HepG2 (cell line): ENCODE measurements around the gene PPIL6. TPM values are rescaled to one million over a fixed set of nuclear protein-coding genes. Genes with fewer than 3 reads are reported as not detected.

Experiments
- ATAC-seq: fragments of 200-7000 bp; cut with Tn5 transposase; 3 replicates; pipeline ENCODE4 v1.9.1; 2020; ENCODE audit warnings: mild to moderate bottlenecking, moderate library complexity
- BruUV-seq: library from RNA; stranded (reverse); fragments of 400-500 nt; replicated peaks from 2 replicates; lab custom pipeline; 2021; lab: Mats Ljungman, UMichigan
- CTCF ChIA-PET: fragments of 300-600 bp; formaldehyde crosslinking; extraction: SDS; loops from one replicate; lab custom pipeline; 2021; ENCODE audit warnings: low total read pairs, inconsistent platforms, low intra/inter-chr PET ratio; lab: Yijun Ruan, JAX
- POLR2A ChIA-PET: fragments of 350-600 bp; sonication (Branson Sonifier 250); formaldehyde crosslinking; loops from one replicate; lab custom pipeline; 2020; ENCODE audit warnings: antibody characterized with exemption, inconsistent platforms; lab: Yijun Ruan, JAX
- DNase-seq: peaks from one replicate; pipeline ENCODE4 v3.0.0-alpha.2; 2015; ENCODE audit warnings: low spot score
- FAIRE-seq: peaks from 3 replicates; lab custom pipeline; 2011; peaks lifted over from hg19 to GRCh38; lab: Jason Lieb, UNC
- H2AFZ ChIP-seq: one replicate; pipeline ENCODE4 v1.6.1; 2011; ENCODE audit warnings: low read length, inconsistent platforms
- H3K27ac ChIP-seq: fragments of 300-600 bp; 3 replicates; pipeline ENCODE4 v1.8.0; 2011; ENCODE audit warnings: mixed run types, mild to moderate bottlenecking, mixed read lengths, low read length, inconsistent platforms; ENCODE audit not compliant: insufficient read depth; ENCODE audit errors: extremely low read length
- H3K27me3 ChIP-seq, 2 experiments: fragments of 200-600 bp in 1 of 2; 2 replicates in 1 of 2; 3 replicates in 1 of 2; pipeline versions ENCODE4 v1.6.0 to v1.8.0; 2011; ENCODE audit warnings: low read length in 2 of 2, mild to moderate bottlenecking in 2 of 2, moderate library complexity in 2 of 2, inconsistent platforms in 1 of 2; ENCODE audit not compliant: insufficient read depth in 2 of 2, control insufficient read depth in 1 of 2
- H3K36me3 ChIP-seq, 2 experiments: fragments of 200-600 bp in 1 of 2; replicated peaks in 1 of 2; 2 replicates in 1 of 2; 3 replicates in 1 of 2; pipeline versions ENCODE4 v1.5.1 to v1.8.0; 2011; ENCODE audit warnings: low read length in 2 of 2, inconsistent platforms in 1 of 2; ENCODE audit not compliant: insufficient read depth in 2 of 2, control insufficient read depth in 1 of 2
- H3K4me1 ChIP-seq: 2 replicates; pipeline ENCODE4 v1.5.1; 2012; ENCODE audit warnings: low read length, inconsistent platforms; ENCODE audit not compliant: insufficient read depth
- H3K4me2 ChIP-seq: 2 replicates; pipeline ENCODE4 v1.6.0; 2011; ENCODE audit warnings: low read depth, low read length, inconsistent platforms
- H3K4me3 ChIP-seq, 3 experiments: fragments of 200-600 bp in 1 of 3; sonication (generic), shearing (Covaris generic) in 1 of 3; replicated peaks in 1 of 3; 2 replicates each; pipeline ENCODE4 v1.5.1; 2011 to 2016; ENCODE audit warnings: low read length in 3 of 3, inconsistent platforms in 2 of 3, low read depth in 2 of 3, mild to moderate bottlenecking in 2 of 3, control low read depth in 1 of 3, mixed read lengths in 1 of 3; ENCODE audit not compliant: insufficient read depth in 1 of 3
- H3K79me2 ChIP-seq: one replicate; pipeline ENCODE4 v1.6.1; 2011; ENCODE audit warnings: low read length, inconsistent platforms; ENCODE audit not compliant: insufficient read depth
- H3K9ac ChIP-seq: 2 replicates; pipeline ENCODE4 v1.6.0; 2011; ENCODE audit warnings: mild to moderate bottlenecking, low read depth, low read length, inconsistent platforms; ENCODE audit not compliant: insufficient read depth
- H3K9me3 ChIP-seq: 2 replicates; pipeline ENCODE4 v1.5.1; 2012; ENCODE audit warnings: mild to moderate bottlenecking, low read length
- H4K20me1 ChIP-seq: 2 replicates; pipeline ENCODE4 v1.6.0; 2011; ENCODE audit warnings: inconsistent platforms, mild to moderate bottlenecking, low read length, moderate library complexity; ENCODE audit not compliant: insufficient read depth
- AGO1 ChIP-seq: fragments of 200-400 bp; formaldehyde crosslinking; IDR thresholded peaks from 2 replicates; pipeline ENCODE4 v1.6.1; 2017; ENCODE audit warnings: mild to moderate bottlenecking, low read depth, low read length, moderate library complexity; ENCODE audit not compliant: poor library complexity, severe bottlenecking
- ATM ChIP-seq: fragments of 450-650 bp; IDR thresholded peaks from 2 replicates; pipeline ENCODE4 v1.7.1; 2017; ENCODE audit warnings: mild to moderate bottlenecking, borderline replicate concordance
- HNRNPL ChIP-seq: fragments of 200-400 bp; formaldehyde crosslinking; IDR thresholded peaks from 2 replicates; pipeline ENCODE4 v1.6.1; 2017; ENCODE audit warnings: mild to moderate bottlenecking, low read depth, low read length
- MATR3 ChIP-seq: sonication (generic); formaldehyde crosslinking; IDR thresholded peaks from 2 replicates; pipeline ENCODE4 v1.4.0; 2020; ENCODE audit warnings: missing genetic modification reagents
- ZNF75D ChIP-seq: sonication (generic); formaldehyde crosslinking; IDR thresholded peaks from 2 replicates; pipeline ENCODE4 v1.8.1; 2023; ENCODE audit warnings: missing genetic modification reagents, mild to moderate bottlenecking, borderline replicate concordance
- WGBS: methylation state at CpG from one replicate; pipeline ENCODE4 v1.1.6; 2017; ENCODE audit warnings: low lambda C conversion rate; 5-methylcytosine and 5-hydroxymethylcytosine counted together
- in situ Hi-C: cut with HindIII; loops from 2 replicates; pipeline ENCODE4 v1.10.0; 2017; ENCODE audit warnings: low pct_unique_long_range_greater_than_20kb; ENCODE audit not compliant: extremely low pct_ligation_motif_present
- intact Hi-C: fragments of 100-400 bp; cut with micrococcal nuclease; formaldehyde crosslinking; loops from one replicate; pipeline ENCODE4 v1.10.0; 2022; ENCODE audit not compliant: unreplicated experiment
- polyA plus RNA-seq, 8 experiments: library from polyadenylated mRNA; depleted of rRNA in 3 of 8; stranded (reverse) in 7 of 8; unstranded in 1 of 8; fragments of >200 nt; fragmentation: Illumina TruSeq in 4 of 8; extraction: Trizol in 4 of 8; gene quantifications; 2 replicates each; pipeline versions ENCODE4 v1.2.1 to v1.2.3, GENCODE V29; 2011 to 2016; ENCODE audit warnings: low read depth in 4 of 8, missing spikeins in 1 of 8, mixed read lengths in 1 of 8; ENCODE audit not compliant: insufficient read depth in 1 of 8
- total RNA-seq, 5 experiments: library from RNA; depleted of rRNA; stranded (reverse); fragments of >200 nt; fragmentation: Illumina TruSeq; extraction: Trizol; gene quantifications; 2 replicates each; pipeline ENCODE4 v1.2.3, GENCODE V29; 2016; ENCODE audit warnings: low read depth in 1 of 5

Gene PPIL6
- total and polyA plus RNA-seq, 2 of the 13 experiments (the other 11 are each of a cell fraction or from before 2014, with no cell fraction given): 0.22 to 0.46 TPM

- H3K9ac ChIP-seq: no peak overlapping the region
- no peak for DNase-seq
- no peaks in the 10 kb centered on the region for H3K27me3 ChIP-seq
- H3K4me3 ChIP-seq: no peak overlapping the region
- ChIA-PET CTCF (no interaction called here), POLR2A (interaction anchor here (1.0 kb wide), 1 partner anchor 9 kb away, joined by 3 read pairs; no protein-coding TSS in a partner anchor)
- TF ChIP-seq ZNF75D (no peak), HNRNPL (0 out of 2 replicates have a peak, but pooled peaks have one; percentile 37)
- H3K36me3 ChIP-seq: no peaks in the 10 kb centered on the region; a peak in 2 of 5 replicates
- BruUV-seq: no TSS peak
- no peaks in the 10 kb centered on the region for H4K20me1 ChIP-seq
- H3K27ac ChIP-seq: no peak overlapping the region
- 89% methylated on average over 15 of the region's 16 CpGs for WGBS
- no peak overlapping the region for H2AFZ ChIP-seq
- ATAC-seq: no peak
- no peaks in the 10 kb centered on the region for H3K79me2 ChIP-seq
- intact Hi-C loops: no loop called here
- H3K4me2 ChIP-seq: no peak overlapping the region
- in situ Hi-C loops: no loop called here
- H3K4me1 ChIP-seq: peaks cover 8% of the 10 kb centered on the region; the same call in 1 of the 2 replicates
- no peak for FAIRE-seq
- H3K9me3 ChIP-seq: no peaks in the 10 kb centered on the region
Observed at GRCh38 chr6:109449795-109450673, 9.6 kb upstream of the PPIL6 start.

- ATAC-seq (no peak), FAIRE-seq (no peak), DNase-seq (no peak)
- intact Hi-C loops: no loop called here
- no peak overlapping the region for H2AFZ ChIP-seq
- H3K9me3 ChIP-seq: no peaks in the 10 kb centered on the region
- no peak overlapping the region for H3K27ac ChIP-seq
- in situ Hi-C loops: no loop called here
- 95% methylated on average over 8 of the region's 19 CpGs for WGBS
- ChIA-PET CTCF (no interaction called here), POLR2A (interaction anchor here (1.3 kb wide), 1 partner anchor 65 kb away, joined by 4 read pairs; no protein-coding TSS in a partner anchor)
- H3K4me2 ChIP-seq: no peak overlapping the region
- BruUV-seq: no TSS peak
- H3K36me3 ChIP-seq: no peaks in the 10 kb centered on the region; a peak in 2 of 5 replicates
- no peak overlapping the region for H3K9ac ChIP-seq
- H3K27me3 ChIP-seq: no peaks in the 10 kb centered on the region
- H3K4me3 ChIP-seq: no peak overlapping the region
- H4K20me1 ChIP-seq: no peaks in the 10 kb centered on the region
- TF ChIP-seq MATR3 (CRISPR knock-in tag): no peak
- TF ChIP-seq ATM: no peak
- peak; percentile 55 for TF ChIP-seq AGO1
- peaks cover 2% of the 10 kb centered on the region; the same call in 1 of the 2 replicates for H3K4me1 ChIP-seq
- no peaks in the 10 kb centered on the region for H3K79me2 ChIP-seq
Observed at GRCh38 chr6:109449064-109449794, 8.8 kb upstream of the PPIL6 start.
